Esophagus squamous epithelium (tissue), 4 donors: ENCODE measurements around the gene BICC1.

ENCODE experiments used
- CTCF ChIP-seq, 6 experiments: fragments of 450-650 bp in 4 of 6; fragments of 200-600 bp in 2 of 6; sonication (generic) in 2 of 6; IDR thresholded peaks; one replicate each; pipeline ENCODE4 v1.5.1; 2016 to 2019; ENCODE audit warnings: antibody characterized with exemption in 6 of 6, mild to moderate bottlenecking in 4 of 6, moderate library complexity in 4 of 6
- POLR2A ChIP-seq, 4 donors: fragments of 450-650 bp; IDR thresholded peaks; one replicate each; pipeline ENCODE4 v1.6.1; 2017; ENCODE audit warnings: antibody characterized with exemption in 4 of 4, mild to moderate bottlenecking in 4 of 4, moderate library complexity in 3 of 4

- no peak for TF ChIP-seq CTCF (IDR thresholded peaks at IDR 0.05)
- TF ChIP-seq POLR2A (IDR thresholded peaks at IDR 0.05), result no peak
These were observed 149.6 kb downstream of the BICC1 start for GRCh38 chr10:58662314-58662713.
